GM21515 (cell line): Measurements from ENCODE around the gene SFXN2.

Experiments
- ATAC-seq: cut with Tn5 transposase; IDR thresholded peaks from one replicate; pipeline ENCODE4 v1.9.1; 2021; ENCODE audit not compliant: unreplicated experiment

The SFXN2 gene

GRCh38 chr10:102775201-102775934, 60.9 kb downstream of the SFXN2 start:
- ATAC-seq: no peak

- ATAC-seq: no peak
Measured at GRCh38 chr10:102775935-102776669, 61.7 kb downstream of the SFXN2 start.

GRCh38 chr10:102776779-102777456, 62.5 kb downstream of the SFXN2 start:
- no peak for ATAC-seq

GRCh38 chr10:102777711-102778453, 63.4 kb downstream of the SFXN2 start:
- no peak for ATAC-seq

GRCh38 chr10:102778781-102779180, 64.3 kb downstream of the SFXN2 start:
- ATAC-seq: no peak

- no peak for ATAC-seq
Measured at GRCh38 chr10:102779680-102780526, 65.5 kb downstream of the SFXN2 start.

GRCh38 chr10:102780527-102780808, 66.0 kb downstream of the SFXN2 start:
- no peak for ATAC-seq

GRCh38 chr10:102781090-102781920, 66.9 kb downstream of the SFXN2 start:
- no peak for ATAC-seq

- ATAC-seq: no peak
Measured at GRCh38 chr10:102781921-102782557, 67.6 kb downstream of the SFXN2 start.

- ATAC-seq: no peak
Measured at GRCh38 chr10:102782673-102783551, 68.5 kb downstream of the SFXN2 start.

- ATAC-seq: no peak
Measured at GRCh38 chr10:102783568-102783967, 69.1 kb downstream of the SFXN2 start.

- no peak for ATAC-seq
Measured at GRCh38 chr10:102785818-102786217, 71.4 kb downstream of the SFXN2 start.

GRCh38 chr10:102791754-102792395, 77.4 kb downstream of the SFXN2 start:
- no peak for ATAC-seq
